ENCODE results near the gene CCDC83. TPM values are rescaled to one million over a fixed set of nuclear protein-coding genes. Genes with fewer than 3 reads are reported as not detected.
"Not testable (repeated sequence)": the region's sequence is repeated elsewhere in the genome, so short reads cannot be mapped to it uniquely, and the experiment has no call there.

CCDC83 gene
- total RNA-seq, 1 donor = under 0.01 TPM

DNA sequence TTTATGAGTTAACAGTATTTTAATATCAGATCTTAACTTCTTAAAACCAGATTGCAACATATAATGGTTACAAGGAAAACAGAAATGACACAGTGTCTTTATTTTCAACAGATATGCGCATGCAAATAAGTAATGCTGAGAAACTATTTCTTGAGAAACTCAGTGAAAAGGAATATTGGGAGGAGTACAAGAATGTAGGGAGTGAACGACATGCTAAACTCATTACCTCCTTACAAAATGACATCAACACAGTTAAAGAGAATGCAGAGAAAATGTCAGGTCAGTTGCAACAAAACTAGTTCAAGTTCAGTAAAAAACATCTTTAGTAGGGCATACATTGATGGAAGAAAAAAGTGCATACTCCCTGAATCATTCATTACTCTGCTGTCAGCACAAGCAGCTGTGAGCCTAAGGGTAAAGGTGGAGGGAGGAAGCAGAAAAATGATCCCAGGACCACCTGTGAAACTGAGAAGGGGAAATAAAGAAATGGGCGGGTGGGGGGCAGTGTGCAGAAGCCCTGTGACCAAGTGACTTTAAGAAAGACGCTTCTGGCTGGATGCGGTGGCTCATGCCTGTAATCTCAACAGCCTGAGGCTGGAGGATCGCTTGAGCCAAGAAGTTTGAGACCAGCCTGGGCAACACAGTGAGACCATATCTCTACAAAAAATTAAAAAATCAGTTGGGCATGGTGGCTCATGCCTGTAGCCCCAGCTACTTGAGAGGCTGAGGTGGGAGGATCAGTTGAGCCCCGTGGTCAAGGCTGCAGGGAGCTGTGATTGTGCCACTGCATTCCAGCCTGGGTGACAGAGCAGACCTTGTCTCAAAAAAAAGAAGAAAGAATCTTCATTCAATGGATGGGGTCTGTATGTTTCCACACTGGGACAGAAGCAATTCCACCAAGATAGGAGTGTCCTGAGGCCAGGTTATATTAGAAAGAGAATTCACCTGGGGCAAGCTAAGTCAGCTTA, 31.2 kb downstream of the CCDC83 start:
- DNase-seq (ENCODE audit: low read depth in 2 of 3, low spot score in 2 of 3) = no peak

DNA sequence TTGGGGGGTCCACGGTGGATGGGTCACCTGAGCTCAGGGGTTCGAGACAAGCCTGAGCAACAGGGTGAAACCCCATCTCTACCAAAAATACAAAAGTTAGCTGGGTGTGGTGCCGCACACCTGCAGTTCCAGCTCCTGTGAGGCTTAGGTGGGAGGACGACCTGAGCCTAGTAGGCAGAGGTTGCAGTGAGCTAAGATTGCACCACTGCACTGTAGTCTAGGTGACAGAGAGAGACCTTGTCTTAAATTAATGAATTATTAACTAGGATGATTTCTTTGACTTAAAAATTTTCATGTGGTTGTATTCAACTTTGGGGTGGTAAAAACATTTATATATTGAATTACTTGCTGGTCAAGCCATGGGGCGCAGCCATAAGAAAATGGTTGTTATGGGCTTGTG, 33.9 kb downstream of the CCDC83 start:
- no peak for DNase-seq (ENCODE audit: low read depth in 2 of 3, low spot score in 2 of 3)

DNA sequence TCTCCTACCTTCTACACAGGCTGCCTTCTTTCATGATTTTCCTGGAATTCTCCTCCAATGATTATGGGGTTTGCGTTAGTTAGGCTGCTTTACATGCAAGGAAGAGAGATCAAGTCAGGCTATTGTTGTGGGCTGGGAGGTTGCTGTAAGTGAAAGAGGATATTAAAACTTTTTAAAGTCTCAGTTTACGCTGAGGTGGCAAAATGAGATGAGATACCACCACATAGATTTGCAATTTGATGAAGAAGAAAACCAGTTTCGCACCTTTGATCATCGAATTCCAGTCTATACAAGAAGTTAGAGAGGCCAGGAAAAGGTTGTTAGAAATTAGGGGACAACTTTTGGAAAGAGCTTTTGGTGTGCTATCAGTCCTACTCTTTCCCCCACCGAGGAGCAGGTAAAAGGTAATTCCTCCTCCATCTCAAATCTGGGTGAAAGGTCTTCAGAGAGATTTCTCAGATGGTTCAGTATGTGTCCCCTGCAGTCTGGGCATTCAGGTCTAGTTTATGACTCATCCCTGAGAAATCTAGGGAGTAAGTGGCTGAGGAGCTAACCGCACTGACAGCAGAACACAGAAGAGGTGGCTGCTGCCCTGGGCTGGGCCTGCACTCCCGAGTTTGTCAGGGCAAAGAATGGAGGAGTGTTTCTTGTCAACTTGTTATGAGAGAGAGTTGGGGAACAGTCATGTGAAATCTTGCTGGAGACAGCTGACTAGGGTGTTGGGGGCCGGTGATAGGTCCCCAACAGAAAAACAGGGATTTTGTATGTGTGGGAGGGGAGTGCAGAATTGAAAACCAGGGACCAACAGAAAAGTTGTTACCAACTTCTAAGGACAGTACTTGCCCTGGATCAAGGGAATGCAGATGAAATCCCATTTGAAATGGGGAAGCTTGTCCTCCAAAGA, 34.7 kb downstream of the CCDC83 start:
- DNase-seq (ENCODE audit: low read depth in 2 of 3, low spot score in 2 of 3) = no peak

- DNase-seq (ENCODE audit: low read depth in 2 of 3, low spot score in 2 of 3) = no peak
Measured at GRCh38 chr11:85893395-85893794, 38.2 kb downstream of the CCDC83 start.

DNA sequence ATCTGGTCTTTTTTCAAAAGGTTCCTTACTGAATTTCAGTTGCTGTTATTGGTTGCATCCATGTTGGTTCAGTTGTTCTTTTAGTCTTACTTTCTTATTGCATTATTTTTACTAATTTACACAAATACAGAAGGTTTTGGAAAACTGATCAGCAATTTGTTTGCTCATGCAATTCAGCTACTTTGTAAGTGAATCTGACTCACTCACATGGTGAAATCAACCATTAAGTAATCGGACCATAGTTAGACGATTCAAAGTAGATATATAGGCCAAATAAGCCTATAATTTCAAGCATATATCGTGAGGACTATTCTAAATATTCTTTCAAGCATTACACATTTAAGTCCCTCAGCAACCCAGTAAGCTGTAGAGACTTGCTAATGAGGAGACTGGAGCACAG, 41.7 kb downstream of the CCDC83 start:
- DNase-seq (ENCODE audit: low read depth in 2 of 3, low spot score in 2 of 3) = no peak

GRCh38 chr11:85898456-85898855, 43.3 kb downstream of the CCDC83 start:
- no peak for DNase-seq (ENCODE audit: low read depth in 2 of 3, low spot score in 2 of 3)

GRCh38 chr11:85902353-85902752, 47.2 kb downstream of the CCDC83 start:
- no peak for DNase-seq (ENCODE audit: low read depth in 2 of 3, low spot score in 2 of 3)

GRCh38 chr11:85903406-85903805, 48.2 kb downstream of the CCDC83 start:
- no peak for DNase-seq (ENCODE audit: low read depth in 2 of 3, low spot score in 2 of 3)

- no peak for DNase-seq (ENCODE audit: low read depth in 2 of 3, low spot score in 2 of 3)
Measured at GRCh38 chr11:85903811-85904210, 48.6 kb downstream of the CCDC83 start.

DNA sequence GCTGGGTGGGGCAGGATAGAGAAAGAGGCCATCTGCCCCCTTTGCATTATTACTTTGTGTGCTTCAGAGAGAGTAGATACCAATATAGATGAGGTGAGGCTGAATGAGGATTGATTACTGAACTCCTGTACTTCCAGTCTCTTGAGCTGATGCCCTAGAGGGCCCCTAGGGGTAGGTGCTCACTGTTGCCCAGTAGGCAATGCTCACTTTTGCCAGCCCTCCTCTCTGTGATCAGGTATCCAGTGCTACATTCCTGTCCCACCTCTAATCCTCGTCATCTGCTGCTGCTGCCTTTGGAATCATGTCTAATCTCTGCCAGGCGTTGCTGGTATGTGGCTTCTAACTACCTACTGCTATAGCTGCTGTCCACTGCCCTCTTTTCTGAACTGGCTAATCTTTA, 57.2 kb downstream of the CCDC83 start:
- no peak for DNase-seq (ENCODE audit: low read depth in 2 of 3, low spot score in 2 of 3)

GRCh38 chr11:85913513-85913912, 58.3 kb downstream of the CCDC83 start:
- no peak for DNase-seq (ENCODE audit: low read depth in 2 of 3, low spot score in 2 of 3)

DNA sequence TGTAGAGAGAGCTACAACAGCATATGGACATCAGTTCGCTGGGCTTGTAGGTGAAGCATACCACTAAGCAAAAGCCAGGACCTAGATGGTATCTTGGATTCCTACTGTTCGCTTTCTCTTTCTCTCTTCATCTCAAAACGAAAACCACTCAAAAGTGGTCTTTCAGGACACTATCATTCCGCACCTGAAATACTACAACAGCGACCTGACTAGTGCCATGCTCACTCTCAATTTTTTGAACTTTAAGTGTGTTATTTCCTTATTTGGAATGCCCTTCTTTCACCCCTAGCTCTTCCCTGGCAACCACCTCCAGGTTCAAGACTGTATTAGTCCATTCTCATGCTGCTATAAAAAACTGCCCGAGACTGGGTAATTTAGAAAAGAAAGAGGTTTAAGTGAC, 59.2 kb downstream of the CCDC83 start:
- no peak for DNase-seq (ENCODE audit: low read depth in 2 of 3, low spot score in 2 of 3)

GRCh38 chr11:85918910-85919794, 64.0 kb downstream of the CCDC83 start:
- no peak for DNase-seq (ENCODE audit: low read depth in 2 of 3, low spot score in 2 of 3)

GRCh38 chr11:85922367-85922766, 67.2 kb downstream of the CCDC83 start:
- no peak for DNase-seq (ENCODE audit: low read depth in 2 of 3, low spot score in 2 of 3)

- no peak for DNase-seq (ENCODE audit: low read depth in 2 of 3, low spot score in 2 of 3)
Measured at GRCh38 chr11:85923455-85923854, 68.3 kb downstream of the CCDC83 start.

DNA sequence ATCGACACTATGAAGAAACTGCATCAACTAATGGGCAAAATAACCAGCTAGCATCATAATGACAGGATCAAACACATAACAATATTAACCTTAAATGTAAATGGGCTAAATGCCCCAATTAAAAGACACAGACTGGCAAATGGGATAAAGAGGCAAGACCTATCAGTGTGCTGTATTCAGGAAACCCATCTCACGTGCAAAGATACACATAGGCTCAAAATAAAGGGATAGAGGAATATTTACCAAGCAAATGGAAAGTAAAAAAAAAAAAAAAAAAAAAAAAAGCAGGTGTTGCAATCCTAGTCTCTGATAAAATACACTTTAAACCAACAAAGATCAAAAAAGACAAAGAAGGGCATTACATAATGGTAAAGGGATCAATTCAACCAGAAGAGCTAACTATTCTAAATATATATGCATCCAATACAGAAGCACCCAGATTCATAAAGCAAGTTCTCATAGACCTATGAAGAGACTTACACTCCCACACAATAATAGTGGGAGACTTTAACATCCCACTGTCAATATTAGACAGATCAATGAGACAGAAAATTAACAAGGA, 71.6 kb downstream of the CCDC83 start:
- DNase-seq (ENCODE audit: low read depth in 2 of 3, low spot score in 2 of 3) = not testable (repeated sequence)

DNA sequence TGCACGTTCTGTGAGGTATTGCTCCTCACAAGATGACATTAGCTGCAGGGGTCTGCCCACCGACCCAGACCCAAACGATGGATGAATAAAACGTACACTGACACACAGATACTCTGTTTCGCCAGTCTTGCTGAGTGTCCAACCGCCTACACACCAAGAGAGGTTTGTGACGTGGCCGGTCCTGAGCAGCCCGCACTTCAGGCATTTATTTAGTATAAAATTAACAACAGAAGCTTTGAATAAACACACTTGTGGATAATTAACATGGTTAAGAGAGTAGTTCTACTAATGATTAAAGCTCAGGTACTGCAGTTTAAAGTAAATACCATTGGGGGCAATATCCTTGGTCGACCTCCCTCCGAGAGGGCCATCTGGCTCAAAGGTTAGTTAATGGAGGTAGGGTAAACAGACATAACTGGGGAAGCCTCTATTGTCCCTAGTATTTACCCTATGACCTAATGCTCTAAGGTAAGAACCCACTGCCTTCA, 75.7 kb downstream of the CCDC83 start:
- DNase-seq (ENCODE audit: low read depth in 2 of 3, low spot score in 2 of 3) = no peak

- DNase-seq (ENCODE audit: low read depth in 2 of 3, low spot score in 2 of 3) = no peak
Measured at GRCh38 chr11:85934596-85935169, 79.5 kb downstream of the CCDC83 start.

DNA sequence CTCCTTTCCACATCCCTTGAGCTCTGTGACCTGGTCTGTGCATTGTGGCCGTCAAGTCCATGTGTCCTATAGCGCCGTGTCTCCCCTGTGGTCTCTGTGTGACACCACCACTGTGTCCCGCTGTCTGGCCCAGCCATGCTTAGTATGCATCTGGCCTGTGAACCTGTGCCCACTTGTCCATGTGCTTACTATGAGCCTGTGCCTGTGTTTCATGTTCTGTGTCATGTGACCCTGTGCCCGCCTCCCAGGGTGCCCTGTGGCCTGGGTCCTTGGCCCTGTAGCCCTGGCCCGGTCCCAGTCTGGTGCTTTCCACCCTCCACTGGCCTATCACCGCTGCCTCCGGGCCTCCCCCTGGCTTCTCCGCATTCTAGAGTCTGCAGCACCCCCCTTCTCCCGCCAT, 80.6 kb downstream of the CCDC83 start:
- no peak for DNase-seq (ENCODE audit: low read depth in 2 of 3, low spot score in 2 of 3)

GRCh38 chr11:85937835-85938234, 82.7 kb downstream of the CCDC83 start:
- DNase-seq (ENCODE audit: low read depth in 2 of 3, low spot score in 2 of 3) = no peak
